Coronary artery (tissue), 2 donors: ENCODE results near the gene KCNQ2.

Source experiments
- DNase-seq: peaks from one replicate; pipeline ENCODE4 v3.0.0-alpha.2; 2017; ENCODE audit warnings: low spot score
- H3K27ac ChIP-seq, 2 donors: fragments of 200-600 bp; sonication (generic); one replicate each; pipeline ENCODE4 v1.5.1; 2016 to 2019
- H3K4me3 ChIP-seq: fragments of 200-600 bp; sonication (generic); 2 replicates; pipeline ENCODE4 v1.5.1; 2016; ENCODE audit warnings: mild to moderate bottlenecking, moderate library complexity
- TF ChIP-seq, protein P1 (sequence below): fragments of 200-600 bp; sonication (generic); IDR thresholded peaks from one replicate; pipeline ENCODE4 v1.5.1; 2019; ENCODE audit warnings: antibody characterized with exemption

Gene KCNQ2

DNA sequence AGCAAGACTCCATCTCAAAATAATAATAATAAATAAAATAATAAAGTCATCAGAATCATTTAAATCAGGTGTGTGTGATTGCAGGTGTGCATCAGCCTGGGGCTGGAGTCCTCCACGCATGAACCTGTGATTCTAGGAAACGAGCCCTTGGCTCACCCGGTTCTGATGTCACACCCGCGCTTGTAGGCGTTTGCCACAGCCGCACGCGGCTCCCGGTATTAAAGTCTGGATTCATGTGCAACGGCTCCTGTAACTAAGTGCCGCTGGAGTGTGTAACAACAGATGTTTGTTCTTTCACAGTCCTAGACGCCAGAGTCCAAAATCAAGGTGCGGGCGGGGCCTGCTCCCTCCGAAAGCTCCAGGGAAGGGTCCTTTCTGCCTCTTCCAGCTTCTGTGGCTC, 45.2 kb downstream of the KCNQ2 start:
- Histone ChIP-seq H3K4me3 (no peak overlapping the region), H3K27ac (no peak overlapping the region)
- no peak for DNase-seq
- TF ChIP-seq, protein P1, sequence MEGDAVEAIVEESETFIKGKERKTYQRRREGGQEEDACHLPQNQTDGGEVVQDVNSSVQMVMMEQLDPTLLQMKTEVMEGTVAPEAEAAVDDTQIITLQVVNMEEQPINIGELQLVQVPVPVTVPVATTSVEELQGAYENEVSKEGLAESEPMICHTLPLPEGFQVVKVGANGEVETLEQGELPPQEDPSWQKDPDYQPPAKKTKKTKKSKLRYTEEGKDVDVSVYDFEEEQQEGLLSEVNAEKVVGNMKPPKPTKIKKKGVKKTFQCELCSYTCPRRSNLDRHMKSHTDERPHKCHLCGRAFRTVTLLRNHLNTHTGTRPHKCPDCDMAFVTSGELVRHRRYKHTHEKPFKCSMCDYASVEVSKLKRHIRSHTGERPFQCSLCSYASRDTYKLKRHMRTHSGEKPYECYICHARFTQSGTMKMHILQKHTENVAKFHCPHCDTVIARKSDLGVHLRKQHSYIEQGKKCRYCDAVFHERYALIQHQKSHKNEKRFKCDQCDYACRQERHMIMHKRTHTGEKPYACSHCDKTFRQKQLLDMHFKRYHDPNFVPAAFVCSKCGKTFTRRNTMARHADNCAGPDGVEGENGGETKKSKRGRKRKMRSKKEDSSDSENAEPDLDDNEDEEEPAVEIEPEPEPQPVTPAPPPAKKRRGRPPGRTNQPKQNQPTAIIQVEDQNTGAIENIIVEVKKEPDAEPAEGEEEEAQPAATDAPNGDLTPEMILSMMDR, result no peak

DNA sequence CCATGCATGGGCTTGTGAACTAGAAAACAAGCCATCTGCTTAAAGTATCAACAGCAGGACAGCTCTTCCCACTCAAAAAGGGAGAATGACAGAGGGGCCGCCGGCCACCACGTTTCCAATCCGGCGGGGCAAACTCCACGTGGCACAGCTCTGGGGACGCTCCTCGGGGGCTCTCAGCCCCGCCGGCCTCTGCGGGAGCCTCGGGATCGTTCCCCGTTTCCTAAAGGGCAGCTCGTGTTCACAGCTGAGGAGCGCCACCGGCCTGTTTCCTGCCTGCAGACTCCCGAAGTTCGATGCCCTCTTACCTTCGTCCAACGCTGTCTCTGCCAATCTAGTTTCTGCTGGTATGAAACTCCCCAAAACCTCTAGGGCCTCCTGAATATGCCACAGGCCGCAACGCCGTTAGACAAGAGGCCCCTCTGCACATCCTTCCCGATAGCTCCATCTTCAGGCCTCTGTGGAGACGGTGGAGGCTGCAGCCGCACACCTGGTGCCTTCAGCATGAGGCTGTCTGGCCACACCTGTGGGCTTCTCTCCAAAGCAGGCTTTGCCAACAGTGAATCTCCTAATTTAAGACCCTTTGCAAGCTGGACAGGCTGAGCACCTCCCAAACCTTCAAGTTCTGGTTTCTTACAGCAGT, 46.5 kb downstream of the KCNQ2 start:
- Histone ChIP-seq H3K4me3 (no peak overlapping the region), H3K27ac (no peak overlapping the region)
- TF ChIP-seq, protein P1, result no peak
- DNase-seq, result no peak

DNA sequence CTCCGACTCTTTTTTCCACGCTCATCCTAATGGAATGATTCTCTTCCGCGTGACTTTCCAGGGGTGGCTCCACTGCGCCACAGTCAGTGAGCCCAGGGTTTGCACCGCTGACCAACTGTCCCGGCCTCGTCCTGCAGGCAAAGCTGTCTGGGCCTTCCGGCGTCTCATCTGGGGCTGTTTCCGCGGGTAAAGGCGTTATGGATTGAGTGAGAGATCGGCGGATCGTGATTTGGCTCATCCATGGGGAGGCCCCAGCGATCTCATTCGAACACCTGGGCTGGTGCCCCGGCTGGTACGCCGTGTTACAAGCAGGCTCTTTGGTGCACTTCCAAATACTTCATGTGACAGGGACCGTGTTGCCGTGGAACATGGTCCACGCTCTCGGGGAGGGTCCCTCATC, 47.8 kb downstream of the KCNQ2 start:
- TF ChIP-seq, protein P1, result no peak
- DNase-seq, result no peak
- H3K4me3 ChIP-seq, result no peak overlapping the region
- no peak overlapping the region for H3K27ac ChIP-seq

DNA sequence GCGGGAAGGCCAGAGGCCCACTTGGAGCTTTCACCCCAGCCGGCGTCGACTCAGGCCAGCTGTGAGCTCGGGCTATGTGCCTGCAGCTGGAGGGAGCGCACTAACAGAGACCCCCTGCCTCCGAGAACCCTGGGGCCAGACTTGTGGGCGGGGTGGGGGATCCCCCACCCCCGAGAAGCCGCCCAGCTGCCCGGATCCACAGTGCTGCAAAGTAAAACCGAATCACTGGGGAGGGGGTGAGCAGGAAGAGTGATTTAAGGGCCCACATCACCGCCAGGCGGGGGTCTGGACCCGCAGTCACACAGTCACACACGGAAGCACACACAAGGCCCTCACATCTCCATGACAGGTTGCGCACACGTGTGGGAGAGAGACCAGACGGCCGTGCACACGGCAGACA, 48.7 kb downstream of the KCNQ2 start:
- TF ChIP-seq, protein P1, result no peak
- no peak for DNase-seq
- H3K27ac ChIP-seq, result no peak overlapping the region
- no peak overlapping the region for H3K4me3 ChIP-seq

DNA sequence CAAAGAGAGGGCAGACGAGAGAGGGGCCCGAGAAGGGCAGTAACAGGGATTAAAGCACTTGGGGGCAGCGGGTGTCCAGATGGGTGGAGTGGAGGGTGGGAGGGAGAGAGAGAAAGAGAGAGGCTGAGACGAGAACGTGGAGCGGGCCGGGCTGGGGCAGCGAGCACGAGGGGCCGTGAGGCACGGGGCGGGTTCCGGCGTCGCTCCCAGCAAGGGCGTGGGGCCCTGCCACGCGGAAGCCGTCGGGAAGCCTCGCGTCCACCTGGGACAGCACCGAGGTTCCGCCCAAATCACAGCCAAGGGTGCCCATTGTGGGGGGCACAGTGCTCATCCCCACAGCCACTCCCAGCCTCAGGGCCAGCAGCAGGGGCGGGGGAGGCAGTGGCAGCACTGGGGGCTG, 49.8 kb downstream of the KCNQ2 start:
- no peak for DNase-seq
- no peak overlapping the region for H3K27ac ChIP-seq
- H3K4me3 ChIP-seq, result no peak overlapping the region
- TF ChIP-seq, protein P1, result no peak

DNA sequence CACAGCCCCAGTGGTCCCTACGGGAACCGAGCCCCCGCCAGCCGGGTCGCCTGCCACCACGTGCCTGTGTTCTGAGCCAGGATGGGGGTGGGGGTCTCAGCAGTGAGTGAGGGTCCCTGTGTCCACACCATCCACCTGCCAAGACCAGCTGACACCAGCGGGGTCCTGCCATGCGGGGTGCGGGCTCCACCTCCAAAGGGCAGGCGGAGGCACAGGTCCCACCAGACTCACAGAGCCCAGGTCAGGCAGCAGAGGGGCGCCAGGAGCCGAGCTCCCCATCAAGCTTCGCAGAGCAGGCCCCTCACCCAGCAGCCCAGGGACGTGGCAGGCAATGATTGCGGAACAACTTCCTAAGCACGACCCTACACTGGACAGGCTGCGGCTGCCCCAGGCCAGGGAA, 50.5 kb downstream of the KCNQ2 start:
- Histone ChIP-seq H3K27ac (no peak overlapping the region), H3K4me3 (no peak overlapping the region)
- TF ChIP-seq, protein P1, result no peak
- DNase-seq, result no peak

DNA sequence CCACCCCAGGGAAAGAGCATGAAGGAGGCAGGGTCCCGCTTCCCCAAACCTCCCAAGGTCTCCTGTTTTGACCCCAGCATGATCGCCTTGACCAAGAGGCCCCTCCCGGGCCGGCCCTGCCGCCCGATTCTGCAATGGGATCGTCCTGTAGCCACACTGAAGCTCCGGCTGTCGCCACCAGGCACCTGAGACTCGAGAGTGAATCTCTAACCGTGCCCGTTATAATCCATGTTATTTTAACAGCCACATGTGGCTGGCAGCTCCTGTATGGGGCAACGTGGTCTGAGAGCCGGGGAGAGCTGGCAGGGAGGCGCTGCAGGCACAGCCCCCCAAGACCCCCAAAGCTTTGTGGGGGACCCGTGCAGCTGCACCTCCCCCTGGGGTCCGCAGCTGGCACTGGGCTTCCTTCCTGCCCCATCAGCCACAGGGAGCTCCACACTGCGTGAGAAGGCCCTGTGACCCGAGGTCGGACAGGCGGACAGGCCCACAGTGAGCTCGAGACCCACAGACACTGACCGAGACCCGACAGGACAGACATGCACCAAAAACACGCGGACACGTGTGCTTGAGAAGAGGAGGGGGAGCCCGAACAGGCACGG, 51.3 kb downstream of the KCNQ2 start:
- TF ChIP-seq, protein P1, result no peak
- DNase-seq, result no peak
- no peak overlapping the region for H3K4me3 ChIP-seq
- no peak overlapping the region for H3K27ac ChIP-seq
